Calu3 (cell line): ENCODE data around the gene MN1. TPM values are rescaled to one million over a fixed set of nuclear protein-coding genes. Genes with fewer than 3 reads are reported as not detected.

ENCODE experiments used
- BruUV-seq: library from RNA; stranded (reverse); fragments of 400-500 nt; replicated peaks from 2 replicates; lab custom pipeline; 2021; lab: Mats Ljungman, UMichigan
- CTCF ChIA-PET: fragments of 300-600 bp; sonication (Branson Sonifier 250); formaldehyde crosslinking; loops from one replicate; lab custom pipeline; 2022; ENCODE audit warnings: antibody characterized with exemption; lab: Charles Lee
- DNase-seq: peaks from one replicate; pipeline ENCODE4 v3.0.0; 2022
- H3K27ac Mint-ChIP-seq: one replicate; pipeline ENCODE4 v1.8.0; 2022; ENCODE audit warnings: mixed read lengths; ENCODE audit not compliant: unreplicated experiment
- H3K27me3 Mint-ChIP-seq: one replicate; pipeline ENCODE4 v1.8.0; 2022; ENCODE audit warnings: mixed read lengths; ENCODE audit not compliant: unreplicated experiment
- H3K36me3 Mint-ChIP-seq: one replicate; pipeline ENCODE4 v1.8.0; 2022; ENCODE audit warnings: mild to moderate bottlenecking, moderate library complexity, mixed read lengths; ENCODE audit not compliant: insufficient read depth, unreplicated experiment
- H3K4me1 Mint-ChIP-seq: one replicate; pipeline ENCODE4 v1.8.0; 2022; ENCODE audit warnings: mild to moderate bottlenecking, low read depth, mixed read lengths; ENCODE audit not compliant: unreplicated experiment
- H3K4me3 Mint-ChIP-seq: one replicate; pipeline ENCODE4 v1.8.0; 2022; ENCODE audit warnings: mild to moderate bottlenecking, low read depth, moderate library complexity, mixed read lengths; ENCODE audit not compliant: unreplicated experiment
- H3K9me3 Mint-ChIP-seq: one replicate; pipeline ENCODE4 v1.8.0; 2022; ENCODE audit warnings: low read depth, mixed read lengths; ENCODE audit not compliant: unreplicated experiment
- intact Hi-C: fragments of 100-400 bp; cut with micrococcal nuclease; formaldehyde crosslinking; loops from one replicate; pipeline ENCODE4 v1.10.0; 2022; ENCODE audit not compliant: unreplicated experiment
- total RNA-seq: library from RNA; stranded (reverse); gene quantifications from 2 replicates; pipeline ENCODE4 v1.2.3, GENCODE V29; 2022
- TF ChIP-seq, protein P1 (sequence below): fragments of 200-600 bp; IDR thresholded peaks from one replicate; pipeline ENCODE4 v1.8.0; 2022; ENCODE audit warnings: antibody characterized with exemption; ENCODE audit not compliant: unreplicated experiment

Gene MN1
- total RNA-seq, 1 experiment from 2014 or later: 2.3 TPM

- H3K9me3 Mint-ChIP-seq: no peaks in the 10 kb centered on the region
- no peak overlapping the region for H3K27ac Mint-ChIP-seq
- H3K4me1 Mint-ChIP-seq: no peaks in the 10 kb centered on the region
- TF ChIP-seq, protein P1, sequence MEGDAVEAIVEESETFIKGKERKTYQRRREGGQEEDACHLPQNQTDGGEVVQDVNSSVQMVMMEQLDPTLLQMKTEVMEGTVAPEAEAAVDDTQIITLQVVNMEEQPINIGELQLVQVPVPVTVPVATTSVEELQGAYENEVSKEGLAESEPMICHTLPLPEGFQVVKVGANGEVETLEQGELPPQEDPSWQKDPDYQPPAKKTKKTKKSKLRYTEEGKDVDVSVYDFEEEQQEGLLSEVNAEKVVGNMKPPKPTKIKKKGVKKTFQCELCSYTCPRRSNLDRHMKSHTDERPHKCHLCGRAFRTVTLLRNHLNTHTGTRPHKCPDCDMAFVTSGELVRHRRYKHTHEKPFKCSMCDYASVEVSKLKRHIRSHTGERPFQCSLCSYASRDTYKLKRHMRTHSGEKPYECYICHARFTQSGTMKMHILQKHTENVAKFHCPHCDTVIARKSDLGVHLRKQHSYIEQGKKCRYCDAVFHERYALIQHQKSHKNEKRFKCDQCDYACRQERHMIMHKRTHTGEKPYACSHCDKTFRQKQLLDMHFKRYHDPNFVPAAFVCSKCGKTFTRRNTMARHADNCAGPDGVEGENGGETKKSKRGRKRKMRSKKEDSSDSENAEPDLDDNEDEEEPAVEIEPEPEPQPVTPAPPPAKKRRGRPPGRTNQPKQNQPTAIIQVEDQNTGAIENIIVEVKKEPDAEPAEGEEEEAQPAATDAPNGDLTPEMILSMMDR: no peak
- no TSS peak for BruUV-seq
- no peaks in the 10 kb centered on the region for H3K27me3 Mint-ChIP-seq
- DNase-seq: no peak
- no peak overlapping the region for H3K4me3 Mint-ChIP-seq
- CTCF ChIA-PET: no interaction called here
- intact Hi-C loops: no loop called here
- H3K36me3 Mint-ChIP-seq: peaks cover 10% of the 10 kb centered on the region
Measured at GRCh38 chr22:27839057-27839660, 37.6 kb upstream of the MN1 start.

- CTCF ChIA-PET: no interaction called here
- Mint-ChIP-seq H3K9me3 (no peaks in the 10 kb centered on the region), H3K4me1 (no peaks in the 10 kb centered on the region), H3K27me3 (no peaks in the 10 kb centered on the region), H3K27ac (no peak overlapping the region), H3K4me3 (no peak overlapping the region), H3K36me3 (peaks cover 4% of the 10 kb centered on the region)
- TF ChIP-seq, protein P1: no peak
- intact Hi-C loops: no loop called here
- DNase-seq: no peak
- BruUV-seq: no TSS peak
Measured at GRCh38 chr22:27836181-27836580, 34.6 kb upstream of the MN1 start.

- Mint-ChIP-seq H3K9me3 (no peaks in the 10 kb centered on the region), H3K36me3 (peaks cover 3% of the 10 kb centered on the region), H3K4me3 (no peak overlapping the region), H3K27me3 (no peaks in the 10 kb centered on the region), H3K4me1 (no peaks in the 10 kb centered on the region), H3K27ac (no peak overlapping the region)
- TF ChIP-seq, protein P1: no peak
- intact Hi-C loops: no loop called here
- no TSS peak for BruUV-seq
- DNase-seq: no peak
- CTCF ChIA-PET: no interaction called here
Measured at GRCh38 chr22:27835446-27835845, 33.9 kb upstream of the MN1 start.

DNA sequence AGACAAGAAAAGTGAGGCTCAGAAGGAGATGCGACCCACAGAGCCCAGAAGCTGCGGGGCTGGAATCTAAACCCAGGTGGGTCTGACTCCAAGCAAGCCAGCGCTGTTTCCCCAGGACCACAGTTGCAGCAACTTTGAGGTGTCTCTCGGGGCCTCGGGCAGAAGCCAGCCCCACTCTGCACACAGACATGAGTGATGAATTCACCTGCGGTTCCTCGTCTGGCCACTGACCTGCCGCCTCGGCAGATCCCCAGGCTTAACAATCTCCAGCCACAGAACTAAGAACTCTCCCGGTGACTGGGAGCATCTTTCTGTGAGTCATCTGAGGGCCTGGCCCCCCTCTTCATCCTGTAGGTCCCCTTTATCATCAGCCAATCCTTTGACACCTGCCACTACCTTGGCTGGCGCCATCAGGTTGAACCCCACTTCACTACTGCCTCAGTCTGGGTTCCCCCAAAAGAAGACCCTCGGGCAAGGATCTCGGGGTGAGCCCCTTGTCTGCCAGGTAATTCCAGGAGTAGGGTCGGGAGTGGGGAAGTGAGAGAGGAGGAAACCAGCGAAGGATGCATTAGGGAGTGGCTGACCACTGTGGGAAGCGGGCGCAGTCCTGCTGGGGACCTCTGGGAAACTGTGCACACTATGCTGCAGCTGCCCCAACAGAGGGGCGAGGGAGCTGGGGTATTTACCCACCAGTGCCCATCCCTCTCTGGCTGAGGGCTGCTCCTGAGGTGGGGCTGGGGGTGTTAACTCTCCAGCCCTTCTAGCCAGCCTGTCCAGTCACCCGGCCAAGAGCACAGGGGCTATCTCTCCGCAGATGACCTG lies 33.0 kb upstream of the MN1 start:
- intact Hi-C loops: no loop called here
- Mint-ChIP-seq H3K4me3 (no peak overlapping the region), H3K9me3 (no peaks in the 10 kb centered on the region), H3K4me1 (no peaks in the 10 kb centered on the region), H3K36me3 (no peaks in the 10 kb centered on the region), H3K27ac (no peak overlapping the region), H3K27me3 (no peaks in the 10 kb centered on the region)
- CTCF ChIA-PET: no interaction called here
- no peak for DNase-seq
- TF ChIP-seq, protein P1: no peak
- BruUV-seq: no TSS peak
